WTC11 (cell line): Measurements from ENCODE around the gene HOXD12. TPM values are rescaled to one million over a fixed set of nuclear protein-coding genes. Genes with fewer than 3 reads are reported as not detected.

Source experiments
- AFF4 ChIP-seq: sonication (generic); formaldehyde crosslinking; IDR thresholded peaks from 2 replicates; pipeline ENCODE4 v1.8.1; 2023; ENCODE audit warnings: mild to moderate bottlenecking, missing genetic modification reagents, borderline replicate concordance
- AR ChIP-seq: fragments of 250-450 bp; sonication (Bioruptor Pico); IDR thresholded peaks from 2 replicates; pipeline ENCODE4 v1.9.0; 2021; ENCODE audit warnings: mild to moderate bottlenecking
- E2F4 ChIP-seq: sonication (generic); formaldehyde crosslinking; IDR thresholded peaks from 2 replicates; pipeline ENCODE4 v1.8.1; 2022; ENCODE audit warnings: low read depth, mild to moderate bottlenecking, moderate library complexity, missing genetic modification reagents, borderline replicate concordance
- EMX1 ChIP-seq: fragments of 250-450 bp; sonication (Bioruptor Pico); IDR thresholded peaks from 2 replicates; pipeline ENCODE4 v1.8.0; 2021; ENCODE audit warnings: mild to moderate bottlenecking
- ESRRA ChIP-seq: sonication (generic); formaldehyde crosslinking; IDR thresholded peaks from 2 replicates; pipeline ENCODE4 v1.8.1; 2022; ENCODE audit warnings: mild to moderate bottlenecking, missing genetic modification reagents, borderline replicate concordance
- FOXP4 ChIP-seq: sonication (generic); formaldehyde crosslinking; IDR thresholded peaks from 2 replicates; pipeline ENCODE4 v1.8.0; 2022; ENCODE audit warnings: mild to moderate bottlenecking, missing genetic modification reagents
- JAZF1 ChIP-seq: fragments of 250-450 bp; sonication (Bioruptor Pico); IDR thresholded peaks from 2 replicates; pipeline ENCODE4 v1.9.0; 2021; ENCODE audit warnings: moderate library complexity, mild to moderate bottlenecking, inconsistent platforms
- MAX ChIP-seq: sonication (generic); formaldehyde crosslinking; IDR thresholded peaks from 2 replicates; pipeline ENCODE4 v1.8.0; 2022; ENCODE audit warnings: mild to moderate bottlenecking, missing genetic modification reagents
- RELA ChIP-seq: sonication (generic); formaldehyde crosslinking; IDR thresholded peaks from 2 replicates; pipeline ENCODE4 v1.8.1; 2022; ENCODE audit warnings: missing genetic modification reagents, mild to moderate bottlenecking, borderline replicate concordance
- TP53 ChIP-seq: sonication (generic); formaldehyde crosslinking; IDR thresholded peaks from 2 replicates; pipeline ENCODE4 v1.8.1; 2023; ENCODE audit warnings: mild to moderate bottlenecking, missing genetic modification reagents
- ZNF121 ChIP-seq: sonication (generic); formaldehyde crosslinking; IDR thresholded peaks from 2 replicates; pipeline ENCODE4 v1.8.0; 2023; ENCODE audit warnings: missing genetic modification reagents
- ZNF138 ChIP-seq: sonication (generic); formaldehyde crosslinking; conservative IDR thresholded peaks from 2 replicates; pipeline ENCODE4 v1.8.1; 2022; ENCODE audit warnings: mild to moderate bottlenecking, moderate library complexity, missing genetic modification reagents
- ZNF219 ChIP-seq: sonication (generic); formaldehyde crosslinking; IDR thresholded peaks from 2 replicates; pipeline ENCODE4 v1.8.0; 2023; ENCODE audit warnings: missing genetic modification reagents, mild to moderate bottlenecking, borderline replicate concordance
- ZNF263 ChIP-seq: sonication (generic); formaldehyde crosslinking; IDR thresholded peaks from 2 replicates; pipeline ENCODE4 v1.8.1; 2022; ENCODE audit warnings: low read depth, mild to moderate bottlenecking, moderate library complexity, missing genetic modification reagents
- ZNF416 ChIP-seq: fragments of 250-450 bp; sonication (Bioruptor Pico); IDR thresholded peaks from 2 replicates; pipeline ENCODE4 v1.9.0; 2021; ENCODE audit warnings: mild to moderate bottlenecking, inconsistent platforms
- ZNF423 ChIP-seq: fragments of 250-450 bp; sonication (Bioruptor Pico); IDR thresholded peaks from 2 replicates; pipeline ENCODE4 v2.1.2; 2022; ENCODE audit warnings: mild to moderate bottlenecking, moderate library complexity
- total RNA-seq: library from RNA; stranded (reverse); gene quantifications from 3 replicates; pipeline ENCODE4 v1.2.3, GENCODE V29; 2021
- TF ChIP-seq, protein P1 (sequence below): sonication (generic); formaldehyde crosslinking; IDR thresholded peaks from 2 replicates; pipeline ENCODE4 v1.8.1; 2023; ENCODE audit warnings: mild to moderate bottlenecking, missing genetic modification reagents
- TF ChIP-seq, protein P2 (sequence below): fragments of 200-600 bp; IDR thresholded peaks from 2 replicates; pipeline ENCODE4 v1.8.0; 2022; ENCODE audit warnings: antibody characterized with exemption
- TF ChIP-seq, protein P3 (sequence below): sonication (generic); formaldehyde crosslinking; conservative IDR thresholded peaks from 2 replicates; pipeline ENCODE4 v1.8.1; 2022; ENCODE audit warnings: mild to moderate bottlenecking, missing genetic modification reagents
- TF ChIP-seq, protein P4 (sequence below): sonication (generic); formaldehyde crosslinking; IDR thresholded peaks from 2 replicates; pipeline ENCODE4 v1.8.1; 2022; ENCODE audit warnings: mild to moderate bottlenecking, moderate library complexity, missing genetic modification reagents
- TF ChIP-seq, protein P5 (sequence below): sonication (generic); formaldehyde crosslinking; IDR thresholded peaks from 2 replicates; pipeline ENCODE4 v1.8.1; 2022; ENCODE audit warnings: low read depth, missing genetic modification reagents, borderline replicate concordance

The HOXD12 gene
- total RNA-seq, 1 experiment from 2014 or later = 0.17 TPM

DNA sequence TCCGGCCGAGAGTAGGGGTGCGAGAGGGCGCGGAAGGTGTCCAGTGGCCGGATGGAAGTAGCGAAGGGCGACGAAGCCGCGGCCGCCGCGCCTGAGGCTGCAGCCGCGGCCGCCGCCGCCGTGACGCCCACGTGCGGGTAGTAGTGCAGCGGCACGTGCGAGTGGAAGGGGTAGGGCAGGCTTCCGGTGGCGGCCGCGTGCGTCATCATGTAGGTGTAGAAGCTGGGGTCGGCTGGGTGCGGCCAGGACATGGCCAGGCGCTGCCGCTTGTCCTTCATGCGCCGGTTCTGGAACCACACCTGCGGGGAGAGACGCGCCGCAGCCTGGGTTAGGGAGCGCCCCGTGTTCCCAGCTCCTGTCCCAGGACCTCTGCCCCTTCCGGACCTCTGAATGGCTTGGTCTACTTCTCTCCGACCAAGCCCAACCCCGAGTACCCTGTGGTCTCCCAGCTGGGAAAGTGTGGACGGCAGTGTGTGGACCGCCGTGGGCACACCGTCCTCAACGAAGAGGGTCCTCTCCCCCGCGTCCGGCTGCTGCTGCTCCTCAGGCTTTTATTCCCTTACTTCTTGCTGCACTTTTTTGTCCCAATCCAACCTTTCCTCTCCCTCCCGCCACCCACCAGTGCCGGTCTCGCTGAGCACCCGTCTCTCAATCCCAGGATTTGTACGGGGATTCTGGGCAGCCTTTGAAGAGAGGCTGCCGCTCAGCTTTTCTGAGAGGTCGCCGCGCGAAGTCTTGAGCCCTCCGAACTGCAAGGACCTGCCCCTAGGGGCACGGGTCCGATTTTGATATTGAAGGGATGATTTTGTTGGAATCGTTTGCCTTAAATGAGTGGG, 18.8 kb upstream of the HOXD12 start (continued):
- TF ChIP-seq AFF4 (CRISPR knock-in tag) (no peak), ZNF121 (CRISPR knock-in tag) (no peak), TP53 (CRISPR knock-in tag) (no peak), ZNF416 (no peak), ZNF219 (CRISPR knock-in tag) (no peak), FOXP4 (CRISPR knock-in tag) (0 out of 2 replicates have a peak, but pooled peaks have one; percentile 55), ESRRA (CRISPR knock-in tag) (0 out of 2 replicates have a peak, but pooled peaks have one; percentile 35), ZNF138 (CRISPR knock-in tag) (no peak), MAX (peak; percentile 80; the same call in 1 of the 2 replicates), JAZF1 (CRISPR knock-in tag) (no peak), ZNF263 (CRISPR knock-in tag) (no peak), RELA (CRISPR knock-in tag) (peak; percentile 75; the same call in 1 of the 2 replicates), EMX1 (CRISPR knock-in tag) (no peak), AR (CRISPR knock-in tag) (no peak), E2F4 (CRISPR knock-in tag) (no peak), ZNF423 (CRISPR knock-in tag) (no peak)
- TF ChIP-seq, protein P1, sequence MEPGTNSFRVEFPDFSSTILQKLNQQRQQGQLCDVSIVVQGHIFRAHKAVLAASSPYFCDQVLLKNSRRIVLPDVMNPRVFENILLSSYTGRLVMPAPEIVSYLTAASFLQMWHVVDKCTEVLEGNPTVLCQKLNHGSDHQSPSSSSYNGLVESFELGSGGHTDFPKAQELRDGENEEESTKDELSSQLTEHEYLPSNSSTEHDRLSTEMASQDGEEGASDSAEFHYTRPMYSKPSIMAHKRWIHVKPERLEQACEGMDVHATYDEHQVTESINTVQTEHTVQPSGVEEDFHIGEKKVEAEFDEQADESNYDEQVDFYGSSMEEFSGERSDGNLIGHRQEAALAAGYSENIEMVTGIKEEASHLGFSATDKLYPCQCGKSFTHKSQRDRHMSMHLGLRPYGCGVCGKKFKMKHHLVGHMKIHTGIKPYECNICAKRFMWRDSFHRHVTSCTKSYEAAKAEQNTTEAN (CRISPR knock-in tag) = 0 out of 2 replicates have a peak, but pooled peaks have one; percentile 54
- TF ChIP-seq, protein P2, sequence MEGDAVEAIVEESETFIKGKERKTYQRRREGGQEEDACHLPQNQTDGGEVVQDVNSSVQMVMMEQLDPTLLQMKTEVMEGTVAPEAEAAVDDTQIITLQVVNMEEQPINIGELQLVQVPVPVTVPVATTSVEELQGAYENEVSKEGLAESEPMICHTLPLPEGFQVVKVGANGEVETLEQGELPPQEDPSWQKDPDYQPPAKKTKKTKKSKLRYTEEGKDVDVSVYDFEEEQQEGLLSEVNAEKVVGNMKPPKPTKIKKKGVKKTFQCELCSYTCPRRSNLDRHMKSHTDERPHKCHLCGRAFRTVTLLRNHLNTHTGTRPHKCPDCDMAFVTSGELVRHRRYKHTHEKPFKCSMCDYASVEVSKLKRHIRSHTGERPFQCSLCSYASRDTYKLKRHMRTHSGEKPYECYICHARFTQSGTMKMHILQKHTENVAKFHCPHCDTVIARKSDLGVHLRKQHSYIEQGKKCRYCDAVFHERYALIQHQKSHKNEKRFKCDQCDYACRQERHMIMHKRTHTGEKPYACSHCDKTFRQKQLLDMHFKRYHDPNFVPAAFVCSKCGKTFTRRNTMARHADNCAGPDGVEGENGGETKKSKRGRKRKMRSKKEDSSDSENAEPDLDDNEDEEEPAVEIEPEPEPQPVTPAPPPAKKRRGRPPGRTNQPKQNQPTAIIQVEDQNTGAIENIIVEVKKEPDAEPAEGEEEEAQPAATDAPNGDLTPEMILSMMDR = no peak
- TF ChIP-seq, protein P3, sequence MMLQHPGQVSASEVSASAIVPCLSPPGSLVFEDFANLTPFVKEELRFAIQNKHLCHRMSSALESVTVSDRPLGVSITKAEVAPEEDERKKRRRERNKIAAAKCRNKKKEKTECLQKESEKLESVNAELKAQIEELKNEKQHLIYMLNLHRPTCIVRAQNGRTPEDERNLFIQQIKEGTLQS (CRISPR knock-in tag) = no peak
- TF ChIP-seq, protein P4, sequence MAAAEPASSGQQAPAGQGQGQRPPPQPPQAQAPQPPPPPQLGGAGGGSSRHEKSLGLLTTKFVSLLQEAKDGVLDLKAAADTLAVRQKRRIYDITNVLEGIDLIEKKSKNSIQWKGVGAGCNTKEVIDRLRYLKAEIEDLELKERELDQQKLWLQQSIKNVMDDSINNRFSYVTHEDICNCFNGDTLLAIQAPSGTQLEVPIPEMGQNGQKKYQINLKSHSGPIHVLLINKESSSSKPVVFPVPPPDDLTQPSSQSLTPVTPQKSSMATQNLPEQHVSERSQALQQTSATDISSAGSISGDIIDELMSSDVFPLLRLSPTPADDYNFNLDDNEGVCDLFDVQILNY (CRISPR knock-in tag) = no peak
- TF ChIP-seq, protein P5, sequence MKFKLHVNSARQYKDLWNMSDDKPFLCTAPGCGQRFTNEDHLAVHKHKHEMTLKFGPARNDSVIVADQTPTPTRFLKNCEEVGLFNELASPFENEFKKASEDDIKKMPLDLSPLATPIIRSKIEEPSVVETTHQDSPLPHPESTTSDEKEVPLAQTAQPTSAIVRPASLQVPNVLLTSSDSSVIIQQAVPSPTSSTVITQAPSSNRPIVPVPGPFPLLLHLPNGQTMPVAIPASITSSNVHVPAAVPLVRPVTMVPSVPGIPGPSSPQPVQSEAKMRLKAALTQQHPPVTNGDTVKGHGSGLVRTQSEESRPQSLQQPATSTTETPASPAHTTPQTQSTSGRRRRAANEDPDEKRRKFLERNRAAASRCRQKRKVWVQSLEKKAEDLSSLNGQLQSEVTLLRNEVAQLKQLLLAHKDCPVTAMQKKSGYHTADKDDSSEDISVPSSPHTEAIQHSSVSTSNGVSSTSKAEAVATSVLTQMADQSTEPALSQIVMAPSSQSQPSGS = no peak
